ENCODE measurements around the gene BDKRB2. TPM values are rescaled to one million over a fixed set of nuclear protein-coding genes. Genes with fewer than 3 reads are reported as not detected.

BDKRB2 gene
- polyA plus RNA-seq, 1 donor from 2014 or later: not detected

- Histone ChIP-seq H4K20me1 (ENCODE audit: insufficient read depth) (no peaks in the 10 kb centered on the region), H3F3A (ENCODE audit: insufficient read depth, low read length, poor library complexity, severe bottlenecking) (no peaks in the 10 kb centered on the region), H3K36me3 (ENCODE audit: insufficient read depth, low read length) (no peaks in the 10 kb centered on the region), H3K4me2 (ENCODE audit: low read length) (no peak overlapping the region), H3K27me3 (ENCODE audit: insufficient read depth, low read depth, low read length) (no peaks in the 10 kb centered on the region), H3K9me3 (ENCODE audit: low read length) (no peaks in the 10 kb centered on the region), H3K27ac (ENCODE audit: low read length) (no peak overlapping the region), H2AFZ (ENCODE audit: low read depth, low read length) (no peak overlapping the region), H3K79me2 (replicated peaks; ENCODE audit: insufficient read depth, low read length) (no peaks in the 10 kb centered on the region), H3K9ac (ENCODE audit: low read length) (no peak overlapping the region), H3K9me2 (ENCODE audit: insufficient read depth, low read length) (no peaks in the 10 kb centered on the region), H3K4me3 (ENCODE audit: low read length) (no peak overlapping the region)
- TF ChIP-seq POLR2AphosphoS5 (IDR thresholded peaks at IDR 0.05) (no peak), CTCF (IDR thresholded peaks at IDR 0.05; ENCODE audit: poor library complexity, severe bottlenecking) (no peak), RAD21 (conservative IDR thresholded peaks at IDR 0.05) (no peak), SMC3 (conservative IDR thresholded peaks at IDR 0.05; ENCODE audit: poor library complexity) (no peak)
These were observed 38.0 kb upstream of the BDKRB2 start for GRCh38 chr14:96166461-96167223.

DNA sequence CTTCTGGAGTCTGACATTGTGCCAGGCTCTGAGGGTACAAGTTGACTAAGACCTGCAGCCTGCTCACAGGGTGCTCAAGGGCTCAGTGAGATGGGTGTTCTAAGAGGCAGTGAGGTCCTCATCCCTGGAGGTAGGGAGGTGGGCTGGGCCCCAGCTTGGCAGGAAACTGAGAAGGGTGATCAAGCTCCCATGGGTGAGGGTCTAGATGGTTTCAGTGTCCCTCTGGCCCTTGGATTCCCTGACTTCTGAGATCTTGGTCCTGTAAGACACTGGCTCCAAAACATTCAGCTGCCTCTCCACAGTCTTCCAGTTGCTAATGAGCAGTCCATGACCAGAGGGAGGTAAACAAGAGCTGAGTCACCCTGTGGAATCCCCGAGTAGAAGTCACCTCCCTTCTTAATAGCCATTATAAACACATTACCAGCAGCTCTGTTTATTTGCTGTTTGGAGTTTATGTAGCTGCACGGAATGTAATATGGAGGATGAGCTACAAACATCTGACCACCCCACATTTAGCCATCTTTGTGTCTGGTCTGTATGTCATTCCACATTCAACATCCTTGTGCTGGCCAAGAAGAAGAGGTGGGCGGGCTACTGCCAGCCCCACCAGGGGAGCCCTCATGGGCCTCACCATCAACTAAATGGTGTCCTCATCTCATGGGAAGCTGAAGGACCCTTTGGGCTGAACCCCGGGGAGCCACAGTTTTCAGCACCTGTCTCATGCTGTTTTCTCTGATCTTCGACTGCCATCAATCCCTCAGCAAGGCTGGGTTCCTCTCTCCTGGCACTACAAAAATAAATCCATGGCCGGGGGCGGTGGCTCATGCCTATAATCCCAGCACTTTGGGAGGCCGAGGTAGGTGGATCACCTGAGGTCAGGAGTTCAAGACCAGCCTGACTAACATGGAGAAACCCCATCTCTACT, 37.2 kb upstream of the BDKRB2 start:
- TF ChIP-seq TAF1 (IDR thresholded peaks at IDR 0.05; ENCODE audit: low read depth): no peak
- no peak for TF ChIP-seq EZH2 (IDR thresholded peaks at IDR 0.05; ENCODE audit: borderline replicate concordance, insufficient read depth, low read length, poor library complexity, severe bottlenecking)
- TF ChIP-seq POLR2AphosphoS5 (IDR thresholded peaks at IDR 0.05): no peak
- no peak for TF ChIP-seq RAD21 (conservative IDR thresholded peaks at IDR 0.05)
- no peak for TF ChIP-seq CTCF (IDR thresholded peaks at IDR 0.05; ENCODE audit: poor library complexity, severe bottlenecking)
- no peak for TF ChIP-seq EP300 (conservative IDR thresholded peaks at IDR 0.05; ENCODE audit: poor library complexity, severe bottlenecking)
- no peak for TF ChIP-seq SMC3 (conservative IDR thresholded peaks at IDR 0.05; ENCODE audit: poor library complexity)
- TF ChIP-seq MXI1 (conservative IDR thresholded peaks at IDR 0.05; ENCODE audit: poor library complexity, severe bottlenecking): no peak
- no peak for TF ChIP-seq REST (IDR thresholded peaks at IDR 0.05; ENCODE audit: borderline replicate concordance)
- Histone ChIP-seq H3K9ac (ENCODE audit: low read length) (no peak overlapping the region), H3F3A (ENCODE audit: insufficient read depth, low read length, poor library complexity, severe bottlenecking) (no peaks in the 10 kb centered on the region), H3K36me3 (ENCODE audit: insufficient read depth, low read length) (no peaks in the 10 kb centered on the region), H3K4me2 (ENCODE audit: low read length) (no peak overlapping the region), H3K4me3 (ENCODE audit: low read length) (no peak overlapping the region), H3K79me2 (replicated peaks; ENCODE audit: insufficient read depth, low read length) (no peaks in the 10 kb centered on the region), H2AFZ (ENCODE audit: low read depth, low read length) (no peak overlapping the region), H4K20me1 (ENCODE audit: insufficient read depth) (no peaks in the 10 kb centered on the region), H3K9me2 (ENCODE audit: insufficient read depth, low read length) (no peaks in the 10 kb centered on the region), H3K27ac (ENCODE audit: low read length) (no peak overlapping the region), H3K27me3 (ENCODE audit: insufficient read depth, low read depth, low read length) (no peaks in the 10 kb centered on the region), H3K9me3 (ENCODE audit: low read length) (no peaks in the 10 kb centered on the region)
